IMR-90 (cell line): ENCODE results near the gene ST8SIA2. TPM values are rescaled to one million over a fixed set of nuclear protein-coding genes. Genes with fewer than 3 reads are reported as not detected.

Source experiments
- ATAC-seq: fragments of 200-7000 bp; cut with Tn5 transposase; 2 replicates; pipeline ENCODE4 v1.9.1; 2020; ENCODE audit warnings: low read depth, mild to moderate bottlenecking, moderate library complexity
- BruUV-seq: library from RNA; stranded (reverse); fragments of 400-500 nt; replicated peaks from 2 replicates; lab custom pipeline; 2021; lab: Mats Ljungman, UMichigan
- CTCF ChIA-PET: fragments of 300-600 bp; formaldehyde crosslinking; extraction: SDS; loops from one replicate; lab custom pipeline; 2021; ENCODE audit warnings: antibody characterized with exemption; lab: Yijun Ruan, JAX
- POLR2A ChIA-PET: fragments of 300-600 bp; sonication (Branson Sonifier 250); formaldehyde crosslinking; loops from one replicate; lab custom pipeline; 2022; ENCODE audit warnings: antibody characterized with exemption; ENCODE audit not compliant: unreplicated experiment; lab: Charles Lee
- DNase-seq: peaks from one replicate; pipeline ENCODE4 v3.0.0; 2013
- H2AFZ ChIP-seq: replicated peaks from 2 replicates; pipeline ENCODE3; 2013; ENCODE audit warnings: low read length, mild to moderate bottlenecking; ENCODE audit not compliant: poor library complexity
- H2AK5ac ChIP-seq: 2 replicates; pipeline ENCODE4 v1.6.1; 2013; ENCODE audit warnings: low read depth, low read length, inconsistent platforms
- H2AK9ac ChIP-seq: replicated peaks from 2 replicates; pipeline ENCODE3; 2013; ENCODE audit warnings: mild to moderate bottlenecking, low read depth, low read length, moderate library complexity; ENCODE audit not compliant: poor library complexity
- H2BK120ac ChIP-seq: 2 replicates; pipeline ENCODE4 v1.6.1; 2013; ENCODE audit warnings: low read depth, low read length, inconsistent platforms
- H2BK15ac ChIP-seq: 3 replicates; pipeline ENCODE4 v1.6.1; 2013; ENCODE audit warnings: low read depth, low read length, inconsistent platforms
- H2BK20ac ChIP-seq: 2 replicates; pipeline ENCODE4 v1.6.1; 2013; ENCODE audit warnings: low read depth, mild to moderate bottlenecking, inconsistent platforms, low read length, moderate library complexity
- H2BK5ac ChIP-seq: 2 replicates; pipeline ENCODE4 v1.6.1; 2013; ENCODE audit warnings: mild to moderate bottlenecking, low read depth, low read length, inconsistent platforms; ENCODE audit not compliant: poor library complexity, severe bottlenecking
- H3K14ac ChIP-seq: replicated peaks from 2 replicates; pipeline ENCODE4 v1.6.1; 2013; ENCODE audit warnings: low read depth, low read length, inconsistent platforms
- H3K18ac ChIP-seq: 2 replicates; pipeline ENCODE4 v1.6.1; 2013; ENCODE audit warnings: low read depth, low read length, control low read depth
- H3K23ac ChIP-seq: 2 replicates; pipeline ENCODE4 v1.6.1; 2013; ENCODE audit warnings: low read depth, low read length, inconsistent platforms
- H3K27ac ChIP-seq: 2 replicates; pipeline ENCODE4 v1.5.1; 2013; ENCODE audit warnings: mild to moderate bottlenecking, control low read depth, low read length; ENCODE audit not compliant: insufficient read depth
- H3K27me3 ChIP-seq: 2 replicates; pipeline ENCODE4 v1.6.1; 2013; ENCODE audit warnings: low read length; ENCODE audit not compliant: control insufficient read depth, insufficient read depth
- H3K36me3 ChIP-seq: 2 replicates; pipeline ENCODE4 v1.6.1; 2013; ENCODE audit warnings: low read length, mixed read lengths; ENCODE audit not compliant: control insufficient read depth, insufficient read depth
- H3K4ac ChIP-seq: 2 replicates; pipeline ENCODE4 v1.6.1; 2013; ENCODE audit warnings: low read depth, low read length, inconsistent platforms
- H3K4me1 ChIP-seq: 2 replicates; pipeline ENCODE4 v1.6.1; 2013; ENCODE audit warnings: low read length, mixed read lengths; ENCODE audit not compliant: control insufficient read depth, insufficient read depth
- H3K4me2 ChIP-seq: 2 replicates; pipeline ENCODE4 v1.6.1; 2013; ENCODE audit warnings: low read depth, mild to moderate bottlenecking, control low read depth, low read length, moderate library complexity
- H3K4me3 ChIP-seq: 2 replicates; pipeline ENCODE4 v1.5.1; 2013; ENCODE audit warnings: low read depth, mild to moderate bottlenecking, control low read depth, low read length, moderate library complexity; ENCODE audit not compliant: insufficient read depth
- H3K56ac ChIP-seq: 2 replicates; pipeline ENCODE4 v1.6.1; 2013; ENCODE audit warnings: low read length, inconsistent platforms; ENCODE audit not compliant: insufficient read depth; ENCODE audit errors: extremely low read depth
- H3K79me1 ChIP-seq, 2 experiments: 2 replicates each; pipeline ENCODE4 v1.6.1; 2013; ENCODE audit warnings: low read length in 2 of 2, inconsistent platforms in 1 of 2, low read depth in 1 of 2
- H3K9ac ChIP-seq: 2 replicates; pipeline ENCODE4 v1.6.1; 2013; ENCODE audit warnings: low read depth, low read length, control low read depth
- H3K9me1 ChIP-seq: 2 replicates; pipeline ENCODE4 v1.6.1; 2013; ENCODE audit warnings: low read length, inconsistent platforms; ENCODE audit not compliant: insufficient read depth
- H3K9me3 ChIP-seq: 2 replicates; pipeline ENCODE4 v1.6.1; 2013; ENCODE audit warnings: low read length; ENCODE audit not compliant: control insufficient read depth, insufficient read depth
- H4K20me1 ChIP-seq: 2 replicates; pipeline ENCODE4 v1.6.1; 2013; ENCODE audit warnings: low read length, inconsistent platforms; ENCODE audit not compliant: insufficient read depth
- H4K5ac ChIP-seq: 2 replicates; pipeline ENCODE4 v1.6.1; 2013; ENCODE audit warnings: mild to moderate bottlenecking, low read depth, low read length, control low read depth
- H4K8ac ChIP-seq, 2 experiments: 2 replicates each; pipeline ENCODE4 v1.6.1; 2013; ENCODE audit warnings: low read depth in 2 of 2, low read length in 2 of 2, control low read depth in 1 of 2, inconsistent platforms in 1 of 2
- H4K91ac ChIP-seq: 2 replicates; pipeline ENCODE4 v1.6.1; 2013; ENCODE audit warnings: low read depth, low read length, inconsistent platforms; ENCODE audit not compliant: insufficient read depth
- CTCF ChIP-seq: conservative IDR thresholded peaks from 2 replicates; pipeline ENCODE4 v1.5.1; 2012; ENCODE audit warnings: mild to moderate bottlenecking, low read depth, low read length, improper control_type of control experiment
- ELK1 ChIP-seq: fragments of 150-350 bp; IDR thresholded peaks from 2 replicates; pipeline ENCODE4 v1.6.1; 2016; ENCODE audit warnings: low read depth, mild to moderate bottlenecking, low read length, moderate library complexity, borderline replicate concordance
- MXI1 ChIP-seq: IDR thresholded peaks from 2 replicates; pipeline ENCODE4 v1.6.1; 2012; ENCODE audit warnings: low read depth, mild to moderate bottlenecking, low read length, moderate library complexity, borderline replicate concordance
- RCOR1 ChIP-seq: IDR thresholded peaks from 2 replicates; pipeline ENCODE4 v1.6.1; 2012; ENCODE audit warnings: mild to moderate bottlenecking, low read length, improper control_type of control experiment; ENCODE audit not compliant: insufficient replicate concordance
- RFX5 ChIP-seq: IDR thresholded peaks from 2 replicates; pipeline ENCODE4 v1.8.0; 2012; ENCODE audit warnings: low read depth, mild to moderate bottlenecking, low read length, moderate library complexity
- dilution Hi-C: fragments of 300-500 bp; cut with HindIII; formaldehyde crosslinking; loops from one replicate; pipeline ENCODE4 v1.14.3; 2018; ENCODE audit warnings: low sequenced_read_pairs; ENCODE audit not compliant: unreplicated experiment
- in situ Hi-C: fragments of 300-500 bp; cut with MboI; formaldehyde crosslinking; loops from 3 replicates; pipeline ENCODE4 v1.14.3; 2019; ENCODE audit warnings: low sequenced_read_pairs, inconsistent platforms, mixed read lengths
- intact Hi-C: fragments of 100-400 bp; cut with micrococcal nuclease; formaldehyde crosslinking; loops from 2 replicates; pipeline ENCODE4 v1.10.0; 2022
- polyA plus RNA-seq, 3 experiments: library from polyadenylated mRNA; depleted of rRNA; stranded (reverse); fragments of >200 nt; gene quantifications; 2 replicates each; pipeline ENCODE4 v1.2.3, GENCODE V29; 2012; ENCODE audit warnings: low replicate concordance in 1 of 3
- total RNA-seq: library from RNA; depleted of rRNA; stranded (reverse); fragments of >200 nt; gene quantifications from 2 replicates; pipeline ENCODE4 v1.2.3, GENCODE V29; 2012

ST8SIA2 gene
- total and polyA plus RNA-seq, 2 of the 4 experiments (the other 2 are of a cell fraction), result not detected

- Histone ChIP-seq H3K27ac (no peak overlapping the region), H2BK20ac (no peak overlapping the region), H2AFZ (no peak overlapping the region), H3K4me3 (no peak overlapping the region), H3K14ac (no peak overlapping the region), H3K4ac (no peak overlapping the region), H3K4me1 (no peaks in the 10 kb centered on the region), H2AK9ac (no peak overlapping the region), H3K36me3 (no peaks in the 10 kb centered on the region), H3K56ac (no peak overlapping the region), H3K27me3 (no peaks in the 10 kb centered on the region), H3K9me1 (no peaks in the 10 kb centered on the region), H4K5ac (no peak overlapping the region), H3K4me2 (no peak overlapping the region), H3K79me1 (no peaks in the 10 kb centered on the region), H3K9me3 (peaks cover 1% of the 10 kb centered on the region; the same call in 1 of the 2 replicates), H2BK120ac (no peak overlapping the region), H3K23ac (no peak overlapping the region), H2BK15ac (no peak overlapping the region), H3K9ac (no peak overlapping the region), H4K91ac (no peak overlapping the region), H3K18ac (no peak overlapping the region), H4K20me1 (no peaks in the 10 kb centered on the region), H2BK5ac (no peak overlapping the region), H4K8ac (no peak overlapping the region), H2AK5ac (no peak overlapping the region)
- TF ChIP-seq RFX5 (no peak), CTCF (no peak), RCOR1 (no peak), ELK1 (no peak), MXI1 (no peak)
- ChIA-PET POLR2A (no interaction called here), CTCF (no interaction called here)
- ATAC-seq (no peak), DNase-seq (no peak)
- intact Hi-C loops, result no loop called here
- dilution Hi-C loops, result no loop called here
- in situ Hi-C loops, result no loop called here
- no TSS peak for BruUV-seq
Observed at GRCh38 chr15:92346063-92346462, 47.6 kb upstream of the ST8SIA2 start.
